Suprapubic skin (tissue), 3 donors: ENCODE measurements around the gene GPR179.

Source experiments
- POLR2AphosphoS5 ChIP-seq, 3 donors: sonication (generic); formaldehyde crosslinking; IDR thresholded peaks; one replicate each; pipeline ENCODE4 v1.6.1; 2017; ENCODE audit warnings: antibody characterized with exemption in 3 of 3
- TF ChIP-seq, protein P1 (sequence below), 2 donors: fragments of 200-600 bp in 1 of 2; fragments of 450-650 bp in 1 of 2; sonication (generic) in 1 of 2; IDR thresholded peaks; one replicate each; pipeline ENCODE4 v1.5.1; 2016 to 2019; ENCODE audit warnings: antibody characterized with exemption in 2 of 2, mild to moderate bottlenecking in 1 of 2, moderate library complexity in 1 of 2

GRCh38 chr17:38342886-38343607 is 709 bp downstream of the GPR179 start:
- TF ChIP-seq, protein P1, sequence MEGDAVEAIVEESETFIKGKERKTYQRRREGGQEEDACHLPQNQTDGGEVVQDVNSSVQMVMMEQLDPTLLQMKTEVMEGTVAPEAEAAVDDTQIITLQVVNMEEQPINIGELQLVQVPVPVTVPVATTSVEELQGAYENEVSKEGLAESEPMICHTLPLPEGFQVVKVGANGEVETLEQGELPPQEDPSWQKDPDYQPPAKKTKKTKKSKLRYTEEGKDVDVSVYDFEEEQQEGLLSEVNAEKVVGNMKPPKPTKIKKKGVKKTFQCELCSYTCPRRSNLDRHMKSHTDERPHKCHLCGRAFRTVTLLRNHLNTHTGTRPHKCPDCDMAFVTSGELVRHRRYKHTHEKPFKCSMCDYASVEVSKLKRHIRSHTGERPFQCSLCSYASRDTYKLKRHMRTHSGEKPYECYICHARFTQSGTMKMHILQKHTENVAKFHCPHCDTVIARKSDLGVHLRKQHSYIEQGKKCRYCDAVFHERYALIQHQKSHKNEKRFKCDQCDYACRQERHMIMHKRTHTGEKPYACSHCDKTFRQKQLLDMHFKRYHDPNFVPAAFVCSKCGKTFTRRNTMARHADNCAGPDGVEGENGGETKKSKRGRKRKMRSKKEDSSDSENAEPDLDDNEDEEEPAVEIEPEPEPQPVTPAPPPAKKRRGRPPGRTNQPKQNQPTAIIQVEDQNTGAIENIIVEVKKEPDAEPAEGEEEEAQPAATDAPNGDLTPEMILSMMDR (IDR thresholded peaks at IDR 0.05), result no peak
- no peak for TF ChIP-seq POLR2AphosphoS5 (IDR thresholded peaks at IDR 0.05)
